NCI-H1417 treated with DMSO at 0.1 percent for 48 hours (cell line): ENCODE results near the gene P4HA2.

Experiments
- DNase-seq: peaks from one replicate; lab custom pipeline; 2025; lab: John Stamatoyannopoulos, UW

The P4HA2 gene

GRCh38 chr5:132223861-132224260, 3.8 kb downstream of the P4HA2 start:
- DNase-seq, result no peak

DNA sequence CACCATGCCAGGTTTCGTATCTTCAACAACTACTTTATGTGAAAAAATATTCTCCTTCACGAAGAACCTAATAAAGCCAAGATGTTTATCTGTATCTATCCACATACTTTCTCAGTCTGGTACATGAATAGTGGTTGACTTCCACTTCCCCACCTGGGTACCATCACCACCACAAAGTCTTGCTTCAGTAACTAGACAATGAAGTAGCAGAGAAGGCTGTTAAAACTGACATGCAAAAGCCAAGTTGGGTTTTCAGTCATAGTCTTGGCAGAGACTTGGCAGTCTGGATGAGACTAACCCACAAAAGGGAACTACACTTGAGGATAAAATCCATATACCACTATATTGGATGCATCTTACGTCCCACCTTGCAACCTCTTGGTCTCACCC, 5.0 kb downstream of the P4HA2 start:
- no peak for DNase-seq

DNA sequence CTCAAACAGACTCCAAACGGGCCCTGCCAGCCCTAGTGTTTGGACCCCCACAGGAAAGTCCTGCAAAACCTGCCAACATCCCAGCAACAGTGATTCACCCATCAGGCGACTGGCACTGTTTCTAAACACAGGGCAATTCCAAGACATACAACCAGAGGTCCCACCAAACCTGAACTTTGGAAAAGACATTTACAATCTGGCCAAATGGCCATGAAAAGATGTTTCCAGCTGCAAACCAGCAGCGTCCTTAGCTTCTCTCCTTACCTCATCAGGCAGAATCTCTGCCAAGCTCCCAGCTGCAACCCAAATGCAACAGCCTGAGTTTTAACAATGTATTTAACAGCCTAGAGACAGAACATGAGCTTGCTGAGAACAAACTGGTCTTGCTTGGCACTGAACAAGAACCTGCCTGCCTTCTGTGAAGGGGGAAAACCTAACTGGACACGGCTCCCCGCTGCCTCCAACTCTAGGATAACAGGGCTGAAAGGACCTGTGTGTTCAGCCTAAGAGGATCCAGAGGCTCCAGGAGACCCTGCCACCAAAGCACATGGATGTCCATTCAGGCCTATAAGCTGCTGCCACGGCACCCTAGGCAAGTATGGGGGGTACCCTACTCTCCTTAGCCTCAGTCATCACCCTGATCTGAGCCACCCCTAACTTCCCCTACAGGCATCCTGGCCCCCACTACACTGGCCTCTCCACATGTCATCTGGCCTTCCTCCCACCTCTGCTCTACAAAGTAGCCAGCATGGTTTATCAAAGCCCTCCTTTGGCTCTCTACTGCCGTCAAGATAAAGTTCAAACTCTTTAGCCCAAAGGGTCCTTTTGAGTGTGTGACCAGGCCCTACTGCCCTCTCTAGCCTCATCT, 5.6 kb downstream of the P4HA2 start:
- no peak for DNase-seq

DNA sequence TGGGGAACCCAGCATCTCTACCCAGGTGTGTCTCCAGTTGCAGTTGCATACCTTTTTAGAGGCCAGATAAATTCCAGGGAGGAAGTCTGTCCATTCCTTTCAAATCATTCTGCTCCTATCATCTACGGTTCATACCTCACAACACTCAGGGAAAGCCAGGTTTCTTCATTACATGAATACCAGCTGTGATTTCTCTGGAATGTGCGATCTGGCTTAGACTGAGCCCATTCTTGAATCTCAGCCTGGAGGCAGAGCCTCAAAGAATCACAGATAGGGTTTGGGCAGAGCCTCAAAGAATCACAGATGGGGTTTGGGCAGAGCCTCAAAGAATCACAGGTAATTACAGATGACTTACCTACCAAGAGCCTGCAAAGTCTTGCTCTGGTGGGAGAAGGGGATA, 7.2 kb downstream of the P4HA2 start:
- DNase-seq, result no peak

GRCh38 chr5:132219981-132220380, 7.7 kb downstream of the P4HA2 start:
- DNase-seq, result no peak

GRCh38 chr5:132219289-132219970, 8.2 kb downstream of the P4HA2 start:
- DNase-seq, result no peak

DNA sequence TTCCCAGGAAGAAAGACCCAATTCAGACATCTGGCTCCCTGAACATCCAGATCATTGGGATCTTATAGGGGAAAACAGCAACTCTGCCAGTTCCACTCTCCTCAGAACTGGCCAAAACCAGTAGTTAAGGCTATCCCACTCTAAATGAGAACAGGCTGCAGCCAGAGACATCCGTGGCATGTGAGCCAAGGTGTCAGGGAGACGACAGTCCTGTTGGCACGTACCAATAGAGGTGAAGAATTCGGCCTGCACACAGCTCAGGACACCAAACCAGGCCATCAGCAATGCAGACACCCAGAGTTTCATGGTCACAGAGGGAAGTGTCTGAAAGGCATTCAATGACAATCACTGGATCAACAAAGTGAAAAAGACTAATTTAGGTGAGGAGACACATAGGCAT, 9.3 kb downstream of the P4HA2 start:
- no peak for DNase-seq

DNA sequence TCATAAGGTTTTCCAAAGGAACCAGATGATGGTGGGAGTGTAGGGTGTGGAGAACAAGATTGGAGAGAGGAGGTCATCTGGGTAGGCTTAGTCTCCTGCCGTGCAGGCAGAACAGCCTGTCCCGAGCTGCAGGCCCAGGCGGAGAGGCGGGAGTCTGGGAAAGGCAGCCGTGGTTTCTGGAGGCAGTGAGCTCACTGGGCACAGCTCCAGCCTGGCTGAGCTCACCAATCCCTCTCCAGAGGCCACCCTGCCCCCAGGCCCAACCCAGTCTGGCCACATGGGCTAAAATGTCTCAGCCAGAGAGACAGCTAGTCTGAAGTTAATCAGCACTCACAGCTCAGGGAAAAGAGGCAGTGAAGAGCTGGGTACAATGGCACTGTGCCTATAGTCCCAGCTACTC, 12.3 kb downstream of the P4HA2 start:
- DNase-seq, result no peak

DNA sequence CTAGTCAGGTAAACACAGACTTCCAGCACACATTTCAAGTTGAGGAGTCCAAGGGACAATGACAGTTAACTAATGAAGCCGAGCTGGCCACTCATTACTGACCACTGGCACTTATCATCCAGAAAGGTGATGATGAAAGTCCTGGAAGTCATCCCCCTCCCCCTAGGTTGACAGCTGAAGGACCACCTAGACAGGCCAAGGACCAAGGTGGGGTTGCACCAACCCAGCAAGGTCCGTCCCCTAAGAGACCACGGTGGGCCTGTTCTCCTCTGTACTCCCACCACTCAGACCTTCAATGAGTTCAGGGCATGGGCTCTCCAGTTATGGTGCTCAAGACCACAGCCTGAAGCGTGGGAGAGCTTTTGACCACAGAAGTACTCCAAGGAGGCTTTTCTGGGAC, 13.2 kb downstream of the P4HA2 start:
- no peak for DNase-seq

GRCh38 chr5:132213666-132214065, 14.0 kb downstream of the P4HA2 start:
- no peak for DNase-seq

- no peak for DNase-seq
Measured at GRCh38 chr5:132211787-132212186, 15.9 kb downstream of the P4HA2 start.

GRCh38 chr5:132210944-132211343, 16.7 kb downstream of the P4HA2 start:
- no peak for DNase-seq

GRCh38 chr5:132209901-132210545, 17.6 kb downstream of the P4HA2 start:
- no peak for DNase-seq

DNA sequence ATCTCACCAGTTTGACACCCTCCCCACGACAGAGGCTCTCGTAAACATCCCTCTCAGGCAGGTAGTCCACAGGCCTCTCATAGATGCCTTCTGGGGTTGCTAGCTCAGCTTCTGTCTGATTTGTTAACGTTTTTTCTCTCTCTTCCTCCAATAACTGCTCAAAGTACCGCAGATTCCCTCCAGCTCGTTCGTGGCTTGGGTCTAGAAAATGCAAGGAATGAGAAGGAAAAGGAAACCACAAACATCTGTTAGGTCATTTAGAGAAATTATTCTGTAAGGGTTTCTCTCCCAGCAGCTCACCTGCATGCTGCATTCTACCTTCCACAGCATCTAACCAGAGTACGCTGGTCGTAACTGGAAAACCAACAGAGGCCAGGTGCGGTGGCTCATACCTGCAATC, 18.5 kb downstream of the P4HA2 start:
- DNase-seq, result no peak

GRCh38 chr5:132207778-132208177, 19.9 kb downstream of the P4HA2 start:
- no peak for DNase-seq

GRCh38 chr5:132206782-132207181, 20.9 kb downstream of the P4HA2 start:
- no peak for DNase-seq

- DNase-seq, result no peak
Measured at GRCh38 chr5:132205385-132206125, 22.1 kb downstream of the P4HA2 start.

DNA sequence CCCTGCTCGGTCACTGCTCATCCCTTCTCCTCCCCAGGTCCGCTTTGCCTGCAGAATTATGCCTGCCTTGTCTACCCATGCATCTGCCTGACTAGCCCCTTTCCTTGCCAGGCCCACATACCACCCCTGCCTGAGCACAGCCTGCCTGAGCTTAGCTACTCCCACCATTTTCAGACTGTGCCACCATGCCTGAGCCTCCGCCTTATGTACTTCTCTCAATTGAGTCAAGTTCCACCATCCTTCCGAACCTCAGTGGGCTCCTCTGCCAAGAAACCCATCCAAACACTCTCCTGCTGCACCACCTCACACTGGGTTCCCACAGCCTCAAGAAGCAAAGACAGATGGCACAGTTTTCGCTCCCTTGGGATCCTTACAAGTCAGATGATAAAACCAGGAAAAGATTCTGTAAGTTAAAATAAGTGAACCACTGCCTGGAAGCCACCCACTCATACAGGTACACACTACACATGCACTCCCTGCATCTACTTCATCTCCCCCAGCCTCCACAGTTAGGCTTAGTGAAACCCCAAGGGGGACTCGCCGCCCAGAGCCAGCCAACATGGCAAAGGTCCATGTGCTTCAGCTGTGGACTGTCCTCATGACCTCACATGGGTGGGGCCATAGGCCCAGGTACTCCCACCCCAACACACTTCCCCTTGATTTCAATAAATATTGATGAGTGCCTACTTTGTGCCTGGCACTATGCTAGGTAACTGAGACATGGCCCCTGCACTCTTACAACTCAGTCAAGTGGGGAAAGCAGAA, 23.1 kb downstream of the P4HA2 start:
- DNase-seq, result no peak

- DNase-seq, result no peak
Measured at GRCh38 chr5:132203916-132204315, 23.7 kb downstream of the P4HA2 start.

DNA sequence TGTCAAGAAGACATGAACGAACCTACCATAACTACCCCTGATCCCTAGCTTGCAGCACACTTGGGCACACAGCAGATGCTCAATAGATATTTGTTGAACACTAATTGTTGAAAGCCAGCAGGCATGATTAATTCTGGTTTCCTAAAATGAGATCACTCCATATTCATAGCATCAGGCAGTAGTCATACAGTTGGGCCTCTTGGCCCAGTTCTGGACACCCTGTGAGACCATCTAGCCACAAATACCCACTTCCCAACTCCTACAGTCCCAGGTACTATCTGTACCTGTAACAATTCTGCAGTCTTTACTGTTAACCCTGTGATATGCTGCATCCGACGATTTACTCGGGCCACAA, 24.2 kb downstream of the P4HA2 start:
- no peak for DNase-seq

DNA sequence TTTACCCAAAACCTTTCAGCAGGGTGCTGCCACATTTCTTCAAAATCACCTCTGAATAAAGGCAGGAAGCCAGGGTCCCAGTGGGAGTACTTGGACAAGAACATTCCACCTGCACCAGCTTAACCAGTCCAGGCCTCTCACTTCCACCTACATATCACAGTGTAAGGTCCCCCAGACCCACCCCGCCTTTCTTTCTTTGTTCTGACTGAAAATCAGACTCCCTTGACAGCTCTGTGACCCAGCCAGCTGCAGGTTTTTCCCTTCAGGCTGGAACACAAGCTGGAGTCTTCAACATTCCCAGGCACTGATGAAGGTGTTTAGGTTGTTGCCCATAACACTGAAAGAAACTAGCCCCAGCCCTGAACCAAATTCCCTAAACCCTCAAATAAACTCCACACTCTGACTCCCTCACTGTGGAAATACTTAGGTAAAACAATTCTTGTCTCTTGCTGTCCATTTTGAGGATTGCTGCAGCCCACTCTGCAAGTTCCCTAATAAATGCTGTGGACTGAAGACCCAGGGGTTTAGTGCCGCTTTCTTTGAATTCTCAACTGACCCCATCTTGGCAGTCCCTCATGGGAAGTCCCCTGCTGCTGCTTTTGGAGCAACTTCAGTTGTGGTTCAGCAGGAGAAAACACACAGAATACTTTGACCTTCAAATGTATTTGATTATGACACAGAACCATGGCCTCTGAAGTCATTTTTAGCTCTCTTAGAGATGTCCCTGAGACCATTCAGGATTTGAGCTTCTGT, 24.8 kb downstream of the P4HA2 start:
- DNase-seq, result no peak
